Activated CD8-positive, alpha-beta T cell treated with anti-CD3 and anti-CD28 coated beads for 36 hours (primary cell): ENCODE measurements around the gene SCG5. TPM values are rescaled to one million over a fixed set of nuclear protein-coding genes. Genes with fewer than 3 reads are reported as not detected.

ENCODE experiments used
- ATAC-seq: fragments of 200-7000 bp; cut with Tn5 transposase; one replicate; pipeline ENCODE4 v1.10.0; 2021; ENCODE audit warnings: mild to moderate bottlenecking, moderate library complexity
- CTCF ChIA-PET: fragments of 350-600 bp; sonication (Branson Sonifier 250); formaldehyde crosslinking; loops from one replicate; lab custom pipeline; 2021; ENCODE audit warnings: antibody characterized with exemption; lab: Charles Lee
- POLR2A ChIA-PET: fragments of 350-600 bp; sonication (Branson Sonifier 250); formaldehyde crosslinking; loops from one replicate; lab custom pipeline; 2021; ENCODE audit warnings: antibody characterized with exemption; lab: Charles Lee
- DNase-seq: peaks from one replicate; pipeline ENCODE4 v3.0.0-alpha.2; 2020
- H3K27ac Mint-ChIP-seq: one replicate; pipeline ENCODE4 v1.8.0; 2021; ENCODE audit warnings: mild to moderate bottlenecking, mixed read lengths
- H3K27me3 Mint-ChIP-seq: one replicate; pipeline ENCODE4 v1.8.0; 2021; ENCODE audit warnings: mixed read lengths
- H3K36me3 Mint-ChIP-seq: one replicate; pipeline ENCODE4 v1.8.0; 2021; ENCODE audit warnings: low read depth, mixed read lengths
- H3K4me1 Mint-ChIP-seq: one replicate; pipeline ENCODE4 v1.8.0; 2021; ENCODE audit warnings: low read depth, mixed read lengths
- H3K4me3 Mint-ChIP-seq: one replicate; pipeline ENCODE4 v1.8.0; 2021; ENCODE audit warnings: mild to moderate bottlenecking, moderate library complexity, mixed read lengths
- H3K9me3 Mint-ChIP-seq: one replicate; pipeline ENCODE4 v1.8.0; 2021; ENCODE audit warnings: mixed read lengths
- CTCF ChIP-seq: fragments of 200-600 bp; IDR thresholded peaks from one replicate; pipeline ENCODE4 v1.8.0; 2022; ENCODE audit warnings: antibody characterized with exemption, mild to moderate bottlenecking
- intact Hi-C: fragments of 100-400 bp; cut with micrococcal nuclease; formaldehyde crosslinking; loops from one replicate; pipeline ENCODE4 v1.10.0; 2022
- total RNA-seq, 2 experiments: library from RNA; stranded (reverse); gene quantifications; one replicate each; pipeline ENCODE4 v1.2.3, GENCODE V29; 2021

Gene SCG5
- total RNA-seq, 2 experiments from 2014 or later, result 1.2 to 1.6 TPM

GRCh38 chr15:32646291-32646690 lies 4.8 kb downstream of the SCG5 start:
- Mint-ChIP-seq H3K36me3 (peaks cover 11% of the 10 kb centered on the region), H3K9me3 (no peaks in the 10 kb centered on the region), H3K4me1 (no peaks in the 10 kb centered on the region), H3K4me3 (no peak overlapping the region), H3K27me3 (peaks cover 1% of the 10 kb centered on the region), H3K27ac (no peak overlapping the region)
- POLR2A ChIA-PET, result no interaction called here
- intact Hi-C loops, result no loop called here
- CTCF ChIA-PET, result interaction anchor here (1.3 to 1.4 kb wide), 2 partner anchors 10 to 12 kb away, joined by 3 read pairs; no protein-coding TSS in a partner anchor
- no peak for DNase-seq
- no peak for ATAC-seq
- no peak for TF ChIP-seq CTCF

- Mint-ChIP-seq H3K4me3 (no peak overlapping the region), H3K9me3 (no peaks in the 10 kb centered on the region), H3K36me3 (peaks cover 10% of the 10 kb centered on the region), H3K27me3 (no peaks in the 10 kb centered on the region), H3K4me1 (no peaks in the 10 kb centered on the region), H3K27ac (no peak overlapping the region)
- DNase-seq (no peak), ATAC-seq (no peak)
- ChIA-PET CTCF (interaction anchor here (1.5 to 3.3 kb wide), 2 partner anchors 8 to 13 kb away, joined by 7 to 22 read pairs; no protein-coding TSS in a partner anchor), POLR2A (no interaction called here)
- intact Hi-C loops, result no loop called here
- TF ChIP-seq CTCF, result no peak
Measured at GRCh38 chr15:32649342-32649741, 7.8 kb downstream of the SCG5 start.

GRCh38 chr15:32651229-32651837 lies 9.8 kb downstream of the SCG5 start:
- Mint-ChIP-seq H3K4me3 (no peak overlapping the region), H3K4me1 (no peaks in the 10 kb centered on the region), H3K27ac (no peak overlapping the region), H3K9me3 (no peaks in the 10 kb centered on the region), H3K36me3 (peaks cover 10% of the 10 kb centered on the region), H3K27me3 (no peaks in the 10 kb centered on the region)
- ATAC-seq (peak; percentile 91), DNase-seq (peak; percentile 52)
- ChIA-PET POLR2A (no interaction called here), CTCF (interaction anchor here (0.7 to 3.3 kb wide), 6 partner anchors 9 to 285 kb away, joined by 3 to 22 read pairs (median 4); partner anchors contain the start of gene SCG5)
- TF ChIP-seq CTCF, result peak; percentile 91
- intact Hi-C loops, result no loop called here

- no peak for ATAC-seq
- H3K27ac Mint-ChIP-seq, result no peak overlapping the region
- H3K4me3 Mint-ChIP-seq, result no peak overlapping the region
- no peaks in the 10 kb centered on the region for H3K9me3 Mint-ChIP-seq
- peaks cover under 1% of the 10 kb centered on the region for H3K4me1 Mint-ChIP-seq
- ChIA-PET POLR2A (no interaction called here), CTCF (interaction anchor here (1.3 to 2.5 kb wide), 3 partner anchors 10 to 284 kb away, joined by 4 to 12 read pairs (median 9); partner anchors contain the start of gene SCG5)
- intact Hi-C loops, result no loop called here
- no peak for TF ChIP-seq CTCF
- H3K27me3 Mint-ChIP-seq, result no peaks in the 10 kb centered on the region
- peaks cover 8% of the 10 kb centered on the region for H3K36me3 Mint-ChIP-seq
- no peak for DNase-seq
Measured at GRCh38 chr15:32652178-32652577, 10.7 kb downstream of the SCG5 start.

GRCh38 chr15:32656091-32656490 lies 14.6 kb downstream of the SCG5 start:
- intact Hi-C loops, result no loop called here
- DNase-seq, result no peak
- no peak for TF ChIP-seq CTCF
- Mint-ChIP-seq H3K9me3 (no peaks in the 10 kb centered on the region), H3K4me1 (peaks cover 8% of the 10 kb centered on the region), H3K27me3 (no peaks in the 10 kb centered on the region), H3K4me3 (no peak overlapping the region), H3K27ac (no peak overlapping the region), H3K36me3 (no peaks in the 10 kb centered on the region)
- ChIA-PET POLR2A (no interaction called here), CTCF (interaction anchor here (0.8 kb wide), 1 partner anchor 10 kb away, joined by 3 read pairs; no protein-coding TSS in a partner anchor)
- ATAC-seq, result no peak
